AG20443 (cell line): ENCODE data around the gene KLK7.
"Not testable (repeated sequence)": the region's sequence is repeated elsewhere in the genome, so short reads cannot be mapped to it uniquely, and the experiment has no call there.

Experiments used
- DNase-seq: peaks from one replicate; pipeline ENCODE4 v3.0.0; 2012; ENCODE audit warnings: low spot score, mixed read lengths

The KLK7 gene

GRCh38 chr19:51010066-51010795 is 26.5 kb upstream of the KLK7 start:
- DNase-seq: no peak

- no peak for DNase-seq
These were observed 25.6 kb upstream of the KLK7 start for GRCh38 chr19:51009061-51009891.

GRCh38 chr19:51007488-51007887 is 23.8 kb upstream of the KLK7 start:
- no peak for DNase-seq

- DNase-seq: no peak
These were observed 22.7 kb upstream of the KLK7 start for GRCh38 chr19:51006406-51006805.

- DNase-seq: no peak
These were observed 21.5 kb upstream of the KLK7 start for GRCh38 chr19:51005248-51005647.

- DNase-seq: no peak
These were observed 19.6 kb upstream of the KLK7 start for GRCh38 chr19:51003316-51003715.

- DNase-seq: no peak
These were observed 19.0 kb upstream of the KLK7 start for GRCh38 chr19:51002542-51003311.

GRCh38 chr19:51002089-51002532 is 18.4 kb upstream of the KLK7 start:
- no peak for DNase-seq

GRCh38 chr19:51001515-51001914 is 17.8 kb upstream of the KLK7 start, which contains the start of gene KLK8:
Gene KLK8, minus strand, starts transcription at chr19:51001604. Its CDS starts 437 bp downstream, at chr19:51001167.
- DNase-seq: no peak

- DNase-seq: no peak
These were observed 17.3 kb upstream of the KLK7 start for GRCh38 chr19:51000981-51001380.

GRCh38 chr19:51000426-51000825 is 16.7 kb upstream of the KLK7 start:
- no peak for DNase-seq

- no peak for DNase-seq
These were observed 15.0 kb upstream of the KLK7 start for GRCh38 chr19:50998686-50999085.

GRCh38 chr19:50998061-50998460 is 14.3 kb upstream of the KLK7 start:
- no peak for DNase-seq

- DNase-seq: no peak
These were observed 10.4 kb upstream of the KLK7 start for GRCh38 chr19:50994129-50994528.

- DNase-seq: no peak
These were observed 8.9 kb upstream of the KLK7 start for GRCh38 chr19:50992666-50993035.

GRCh38 chr19:50984416-50984815 is 699 bp upstream of the KLK7 start:
- not testable (repeated sequence) for DNase-seq

- no peak for DNase-seq
These were observed 1.5 kb downstream of the KLK7 start for GRCh38 chr19:50982186-50982585.

GRCh38 chr19:50981587-50982146 is 2.0 kb downstream of the KLK7 start:
- no peak for DNase-seq

- DNase-seq: no peak
These were observed 3.5 kb downstream of the KLK7 start for GRCh38 chr19:50980208-50980607.

GRCh38 chr19:50979758-50980157 is 4.0 kb downstream of the KLK7 start:
- DNase-seq: no peak

GRCh38 chr19:50978772-50979390 is 4.8 kb downstream of the KLK7 start:
- DNase-seq: no peak

GRCh38 chr19:50977626-50978025 is 6.1 kb downstream of the KLK7 start:
- DNase-seq: no peak
